ENCODE measurements around the gene BTBD2.

Gene BTBD2

DNA sequence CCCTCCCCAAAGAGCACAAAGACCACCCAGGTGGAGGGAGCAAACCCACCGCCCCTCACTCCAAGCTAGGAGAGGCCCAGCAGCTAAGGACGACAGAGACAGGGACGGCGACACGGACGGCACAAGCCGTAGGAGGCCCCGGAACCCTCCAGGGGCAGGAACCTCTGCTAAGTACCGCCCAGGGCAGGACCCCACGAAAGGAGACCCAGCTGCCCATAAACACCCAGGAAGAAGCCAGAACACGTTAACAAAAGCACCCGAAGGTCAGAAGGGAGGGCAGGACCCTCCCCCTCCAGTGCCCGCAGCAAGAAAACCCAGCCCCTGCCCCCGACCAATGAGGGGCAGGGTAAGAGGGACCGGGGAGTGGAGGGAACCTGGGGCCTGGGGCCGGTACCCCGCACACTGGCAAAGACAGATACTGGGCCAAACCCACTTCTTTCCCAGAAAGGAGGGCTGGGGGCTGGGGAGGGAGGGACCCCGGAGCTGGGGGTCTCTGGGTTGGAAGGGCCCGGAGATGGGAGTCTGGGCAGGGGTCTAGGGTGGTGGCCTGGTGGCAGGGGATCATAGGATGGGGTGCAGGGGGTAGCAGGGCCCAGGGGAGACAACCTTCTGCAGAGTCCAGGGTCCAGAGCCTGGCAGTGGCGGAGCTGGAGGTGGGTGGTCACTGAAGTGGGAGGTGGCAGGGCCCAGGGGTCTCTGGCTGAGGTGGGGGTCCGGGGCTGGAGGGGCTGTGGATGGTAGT, 2.4 kb downstream of the BTBD2 start:
- TF ChIP-seq, protein P1, sequence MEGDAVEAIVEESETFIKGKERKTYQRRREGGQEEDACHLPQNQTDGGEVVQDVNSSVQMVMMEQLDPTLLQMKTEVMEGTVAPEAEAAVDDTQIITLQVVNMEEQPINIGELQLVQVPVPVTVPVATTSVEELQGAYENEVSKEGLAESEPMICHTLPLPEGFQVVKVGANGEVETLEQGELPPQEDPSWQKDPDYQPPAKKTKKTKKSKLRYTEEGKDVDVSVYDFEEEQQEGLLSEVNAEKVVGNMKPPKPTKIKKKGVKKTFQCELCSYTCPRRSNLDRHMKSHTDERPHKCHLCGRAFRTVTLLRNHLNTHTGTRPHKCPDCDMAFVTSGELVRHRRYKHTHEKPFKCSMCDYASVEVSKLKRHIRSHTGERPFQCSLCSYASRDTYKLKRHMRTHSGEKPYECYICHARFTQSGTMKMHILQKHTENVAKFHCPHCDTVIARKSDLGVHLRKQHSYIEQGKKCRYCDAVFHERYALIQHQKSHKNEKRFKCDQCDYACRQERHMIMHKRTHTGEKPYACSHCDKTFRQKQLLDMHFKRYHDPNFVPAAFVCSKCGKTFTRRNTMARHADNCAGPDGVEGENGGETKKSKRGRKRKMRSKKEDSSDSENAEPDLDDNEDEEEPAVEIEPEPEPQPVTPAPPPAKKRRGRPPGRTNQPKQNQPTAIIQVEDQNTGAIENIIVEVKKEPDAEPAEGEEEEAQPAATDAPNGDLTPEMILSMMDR (IDR thresholded peaks at IDR 0.05; ENCODE audit: low read depth, low read length, missing control alignments): no peak
- no peak for DNase-seq (ENCODE audit: extremely low read depth, low read depth)
- H3K4me3 ChIP-seq (replicated peaks; ENCODE audit: low read depth, low read length): peak overlapping the region; percentile 60; the same call in 1 of the 2 replicates

DNA sequence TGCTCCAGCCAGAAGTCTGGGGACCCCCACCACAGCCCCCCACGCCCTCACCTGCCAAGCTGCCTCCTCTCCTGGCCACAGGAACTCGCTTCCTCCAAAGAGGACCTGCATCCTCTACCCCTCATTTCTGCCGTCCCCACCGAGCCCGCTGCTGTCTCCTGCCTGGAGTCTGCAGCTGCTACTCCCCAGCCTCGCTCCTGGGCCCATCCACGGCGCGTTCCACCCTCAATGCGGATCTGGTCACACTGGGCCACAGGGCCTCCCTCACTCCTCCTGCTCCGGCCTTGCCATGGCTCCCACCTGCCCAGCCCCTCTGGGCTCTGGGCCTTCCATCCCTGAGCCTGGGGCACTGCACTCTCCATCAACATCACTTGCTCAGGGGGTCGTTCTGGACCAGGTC, 4.3 kb downstream of the BTBD2 start:
- no peak overlapping the region for H3K4me3 ChIP-seq (replicated peaks; ENCODE audit: low read depth, low read length)

DNA sequence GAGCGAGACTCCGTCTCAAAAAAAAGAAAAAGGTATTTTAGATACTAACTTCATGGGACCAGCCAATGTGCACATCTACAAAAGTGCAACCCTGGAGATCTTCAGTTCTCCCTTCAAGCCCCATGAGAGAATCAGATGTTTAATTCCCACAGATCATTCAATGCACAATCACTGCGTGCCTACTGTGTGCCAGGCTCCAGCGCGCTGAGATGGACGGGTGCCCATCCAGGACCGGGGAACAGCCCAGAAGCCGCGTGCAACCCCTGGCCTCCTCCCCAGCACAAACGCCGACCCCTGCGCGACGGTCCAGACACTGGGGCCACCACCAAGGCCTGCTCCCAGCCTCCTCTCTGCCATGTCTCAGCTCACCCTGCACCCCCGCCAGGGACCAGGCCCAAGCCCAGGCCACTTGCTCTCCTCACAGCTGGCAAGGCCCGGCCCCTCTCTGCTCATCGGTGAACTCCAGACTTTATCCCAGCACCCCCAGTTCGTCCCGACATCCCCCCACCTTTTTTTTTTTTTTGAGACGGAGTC, 5.3 kb downstream of the BTBD2 start:
- no peak for DNase-seq (ENCODE audit: extremely low read depth, low read depth)
- TF ChIP-seq, protein P1 (IDR thresholded peaks at IDR 0.05; ENCODE audit: low read depth, low read length, missing control alignments): no peak
- H3K4me3 ChIP-seq (replicated peaks; ENCODE audit: low read depth, low read length): no peak overlapping the region

More for the DNA sequence above, 4.3 kb downstream of the BTBD2 start:
- no peak for DNase-seq (ENCODE audit: extremely low read depth, low read depth)
- TF ChIP-seq, protein P1 (IDR thresholded peaks at IDR 0.05; ENCODE audit: low read depth, low read length, missing control alignments): no peak

DNA sequence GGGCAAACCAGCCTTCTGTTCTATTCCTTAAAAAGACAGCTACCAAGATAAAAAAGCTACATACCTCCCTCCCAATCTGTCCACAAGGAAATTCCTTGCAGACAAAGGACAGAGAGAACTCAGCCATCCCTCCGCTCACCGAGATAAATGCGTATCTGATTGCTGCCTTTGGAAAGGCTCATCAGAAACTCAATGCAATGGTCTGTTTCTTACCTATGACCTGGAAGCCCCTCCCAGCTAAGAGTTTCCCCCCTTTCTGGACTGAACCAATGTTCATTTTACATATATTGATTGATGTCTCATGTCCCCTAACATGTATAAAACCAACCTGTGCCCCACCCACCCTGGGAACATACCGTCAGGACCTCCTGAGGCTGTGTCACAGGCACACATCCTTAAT, 11.6 kb downstream of the BTBD2 start:
- no peak overlapping the region for H3K4me3 ChIP-seq (replicated peaks; ENCODE audit: low read depth, low read length)
- TF ChIP-seq, protein P1 (IDR thresholded peaks at IDR 0.05; ENCODE audit: low read depth, low read length, missing control alignments): no peak

DNA sequence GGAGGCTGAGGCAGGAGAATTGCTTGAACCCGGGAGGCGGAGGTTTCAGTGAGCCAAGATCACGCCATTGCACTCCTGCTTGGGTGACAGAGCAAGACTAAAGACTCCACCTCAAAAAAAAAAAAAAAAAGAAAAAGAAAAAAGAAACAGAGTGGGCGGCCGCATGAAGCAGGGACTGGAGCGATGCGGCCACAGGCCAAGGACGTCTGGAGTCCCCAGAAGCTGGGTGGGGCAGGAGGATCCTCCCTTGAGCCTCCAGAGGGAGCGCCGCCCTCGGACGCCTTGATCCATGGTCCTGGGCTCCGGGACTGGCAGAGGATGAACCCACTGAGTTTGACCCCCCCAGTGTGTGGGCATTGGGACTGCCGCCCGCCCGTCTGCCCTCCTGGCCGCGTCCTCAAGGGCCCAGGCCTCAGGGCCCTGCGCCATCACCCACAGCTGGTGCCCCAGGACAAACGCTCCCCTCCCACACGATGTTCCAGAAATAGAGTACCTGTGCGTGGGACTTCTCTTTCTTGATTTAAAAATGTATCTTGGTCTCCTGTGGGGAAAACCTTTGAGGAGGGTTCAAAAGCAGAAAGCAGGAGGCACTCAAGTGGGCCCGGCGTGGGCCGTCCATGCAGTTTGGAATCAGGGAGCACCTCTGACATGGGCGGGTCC, 15.5 kb downstream of the BTBD2 start:
- no peak overlapping the region for H3K4me3 ChIP-seq (replicated peaks; ENCODE audit: low read depth, low read length)
- TF ChIP-seq, protein P1 (IDR thresholded peaks at IDR 0.05; ENCODE audit: low read depth, low read length, missing control alignments): no peak
- no peak for DNase-seq (ENCODE audit: extremely low read depth, low read depth)

More for the DNA sequence above, 11.6 kb downstream of the BTBD2 start:
- DNase-seq (ENCODE audit: extremely low read depth, low read depth): no peak

DNA sequence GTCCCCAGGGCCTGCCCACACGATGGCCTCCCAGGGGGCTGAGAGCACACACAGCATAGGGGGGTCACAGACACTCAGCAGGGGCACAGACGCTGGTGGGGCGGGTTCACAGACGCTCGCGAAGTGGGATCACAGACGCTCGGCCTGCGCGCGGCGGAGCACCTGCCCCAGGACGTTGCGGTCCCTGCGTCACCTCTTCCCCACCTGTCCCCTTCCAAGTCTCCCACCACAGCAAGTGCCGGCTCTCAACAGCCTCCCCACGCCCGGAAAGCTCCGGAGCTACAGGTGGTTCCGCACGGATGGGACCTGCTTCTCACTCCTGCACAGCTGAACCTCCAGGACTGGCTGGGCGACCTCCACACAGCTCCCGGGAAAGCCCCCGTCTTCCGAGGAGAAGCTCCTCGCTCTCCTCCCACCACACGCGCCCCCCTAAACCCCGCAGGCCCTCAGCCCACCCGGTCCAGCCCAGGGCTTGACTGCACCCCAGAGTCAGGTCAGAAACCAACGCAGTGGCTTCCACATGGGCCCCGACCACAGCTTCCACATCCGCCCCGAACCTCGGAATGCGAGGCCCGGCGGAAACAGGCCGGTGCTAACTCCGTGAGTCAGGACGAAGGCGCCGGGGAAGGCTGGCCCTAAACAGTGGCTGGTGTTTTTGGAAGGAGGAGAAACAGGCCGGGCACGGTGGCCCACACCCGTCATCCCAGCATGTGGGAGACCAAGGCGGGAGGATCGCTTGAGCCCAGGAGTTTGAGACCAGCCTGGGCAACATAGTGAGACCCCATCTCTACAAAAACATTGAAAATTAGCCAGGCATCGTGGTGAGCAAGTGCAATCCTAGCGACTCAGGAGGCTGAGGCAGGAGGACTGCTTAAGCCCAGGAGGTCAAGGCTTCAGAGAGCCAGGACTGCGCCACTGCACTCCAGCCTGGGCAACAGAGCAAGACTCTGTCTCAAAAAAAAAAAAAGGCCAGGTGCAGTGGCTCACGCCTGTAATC, 16.5 kb downstream of the BTBD2 start:
- no peak overlapping the region for H3K4me3 ChIP-seq (replicated peaks; ENCODE audit: low read depth, low read length)
- TF ChIP-seq, protein P1 (IDR thresholded peaks at IDR 0.05; ENCODE audit: low read depth, low read length, missing control alignments): no peak
- no peak for DNase-seq (ENCODE audit: extremely low read depth, low read depth)

Measured in HFF-Myc (cell line).